ENCODE measurements around the gene ARPP21. TPM values are rescaled to one million over a fixed set of nuclear protein-coding genes. Genes with fewer than 3 reads are reported as not detected.

The ARPP21 gene
- total RNA-seq, 6 experiments from 2014 or later, result not detected

DNA sequence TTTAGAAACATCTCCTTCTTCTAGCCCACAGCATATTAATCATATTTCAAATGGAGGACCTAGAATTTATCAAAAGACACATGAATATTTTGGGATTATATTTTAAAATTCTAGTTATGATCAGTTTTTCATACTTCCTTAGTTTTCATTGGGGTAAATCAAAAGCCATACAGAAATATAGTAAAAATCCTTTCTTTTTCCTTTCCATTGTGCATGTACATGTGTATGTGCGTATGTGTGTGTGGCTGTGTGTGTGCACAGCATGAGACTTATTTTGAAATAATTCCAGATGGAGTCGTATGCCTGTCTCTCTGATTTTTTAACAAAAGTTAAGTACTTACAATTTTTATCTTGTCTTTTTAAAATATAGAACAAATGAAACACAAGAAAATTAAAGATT is 94.5 kb downstream of the ARPP21 start:
- H3K4me1 Mint-ChIP-seq (ENCODE audit: low read depth), result no peaks in the 10 kb centered on the region
- H3K4me3 Mint-ChIP-seq, result no peak overlapping the region
- peaks cover 53% of the 10 kb centered on the region for H3K9me3 Mint-ChIP-seq
- H3K36me3 Mint-ChIP-seq (ENCODE audit: low read depth), result no peaks in the 10 kb centered on the region; the same call in 1 of the 2 replicates
- TF ChIP-seq CTCF (IDR thresholded peaks at IDR 0.05), result no peak
- no peaks in the 10 kb centered on the region; the same call in 1 of the 2 replicates for H3K27me3 Mint-ChIP-seq (ENCODE audit: insufficient read depth)
- no peak overlapping the region for H3K27ac Mint-ChIP-seq
- no peak for DNase-seq

DNA sequence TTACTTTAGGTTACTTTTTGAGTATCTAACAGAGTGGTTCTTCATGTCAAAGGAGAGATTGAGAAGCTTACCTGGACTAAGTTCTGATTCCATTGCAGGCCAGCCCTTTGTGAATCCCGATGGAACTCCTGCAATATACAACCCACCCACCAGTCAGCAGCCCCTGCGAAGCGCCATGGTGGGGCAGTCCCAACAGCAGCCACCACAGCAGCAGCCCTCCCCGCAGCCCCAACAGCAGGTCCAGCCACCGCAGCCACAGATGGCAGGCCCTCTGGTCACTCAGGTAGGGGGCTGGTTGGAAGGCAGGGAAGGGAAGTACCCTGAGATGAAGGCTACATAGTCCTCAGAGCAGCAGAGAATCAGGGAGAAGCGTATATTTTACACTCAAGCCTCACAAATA is 97.8 kb downstream of the ARPP21 start:
- no peak overlapping the region for H3K4me3 Mint-ChIP-seq
- no peak for DNase-seq
- H3K27ac Mint-ChIP-seq, result no peak overlapping the region
- peaks cover 50% of the 10 kb centered on the region for H3K9me3 Mint-ChIP-seq
- no peaks in the 10 kb centered on the region; the same call in 1 of the 2 replicates for H3K36me3 Mint-ChIP-seq (ENCODE audit: low read depth)
- no peaks in the 10 kb centered on the region; the same call in 1 of the 2 replicates for H3K27me3 Mint-ChIP-seq (ENCODE audit: insufficient read depth)
- H3K4me1 Mint-ChIP-seq (ENCODE audit: low read depth), result no peaks in the 10 kb centered on the region
- TF ChIP-seq CTCF (IDR thresholded peaks at IDR 0.05), result no peak

DNA sequence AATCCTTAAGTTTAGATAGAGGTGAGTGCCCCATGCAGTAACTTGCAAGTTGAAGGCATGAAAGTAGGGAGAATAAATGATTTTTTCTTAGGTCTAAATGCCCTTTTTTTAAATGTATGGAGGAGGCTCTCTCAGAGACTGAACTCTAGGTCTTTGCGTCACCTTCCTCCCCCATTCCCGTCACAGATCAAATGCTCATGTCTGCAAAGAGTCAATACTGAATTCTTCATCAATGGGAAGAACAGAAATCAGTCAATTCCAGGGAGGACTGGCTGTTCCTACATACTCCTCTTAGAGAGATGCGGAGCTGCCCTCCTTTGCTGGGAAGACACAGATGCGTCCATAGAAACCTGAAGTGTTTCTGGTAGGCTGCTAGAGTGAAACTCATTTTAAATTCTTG is 98.2 kb downstream of the ARPP21 start:
- H3K4me1 Mint-ChIP-seq (ENCODE audit: low read depth), result no peaks in the 10 kb centered on the region
- H3K27ac Mint-ChIP-seq, result no peak overlapping the region
- H3K36me3 Mint-ChIP-seq (ENCODE audit: low read depth), result no peaks in the 10 kb centered on the region; the same call in 1 of the 2 replicates
- no peak for TF ChIP-seq CTCF (IDR thresholded peaks at IDR 0.05)
- no peak for DNase-seq
- no peaks in the 10 kb centered on the region; the same call in 1 of the 2 replicates for H3K27me3 Mint-ChIP-seq (ENCODE audit: insufficient read depth)
- peaks cover 50% of the 10 kb centered on the region for H3K9me3 Mint-ChIP-seq
- H3K4me3 Mint-ChIP-seq, result no peak overlapping the region

- Mint-ChIP-seq H3K27me3 (ENCODE audit: insufficient read depth) (no peaks in the 10 kb centered on the region; the same call in 1 of the 2 replicates), H3K4me1 (ENCODE audit: low read depth) (no peaks in the 10 kb centered on the region), H3K27ac (no peak overlapping the region), H3K36me3 (ENCODE audit: low read depth) (no peaks in the 10 kb centered on the region; the same call in 1 of the 2 replicates), H3K4me3 (no peak overlapping the region), H3K9me3 (peaks cover 50% of the 10 kb centered on the region)
- no peak for DNase-seq
- TF ChIP-seq CTCF (IDR thresholded peaks at IDR 0.05), result no peak
Measured at GRCh38 chr3:35737934-35738706, 98.8 kb downstream of the ARPP21 start.

- no peak for TF ChIP-seq CTCF (IDR thresholded peaks at IDR 0.05)
- Mint-ChIP-seq H3K4me1 (ENCODE audit: low read depth) (no peaks in the 10 kb centered on the region), H3K27me3 (ENCODE audit: insufficient read depth) (no peaks in the 10 kb centered on the region; the same call in 1 of the 2 replicates), H3K36me3 (ENCODE audit: low read depth) (no peaks in the 10 kb centered on the region; the same call in 1 of the 2 replicates), H3K9me3 (peaks cover 46% of the 10 kb centered on the region), H3K27ac (no peak overlapping the region), H3K4me3 (no peak overlapping the region)
- no peak for DNase-seq
Measured at GRCh38 chr3:35739181-35739809, 100.0 kb downstream of the ARPP21 start.

Measured in HFFc6 (cell line).